HG02852 (cell line): ENCODE results near the gene SAT1.

Experiments used
- ATAC-seq: cut with Tn5 transposase; IDR thresholded peaks from one replicate; pipeline ENCODE4 v1.9.1; 2021; ENCODE audit warnings: mild to moderate bottlenecking, moderate library complexity; ENCODE audit not compliant: unreplicated experiment

Gene SAT1

GRCh38 chrX:23804578-23804977 is 21.6 kb downstream of the SAT1 start:
- ATAC-seq = no peak

DNA sequence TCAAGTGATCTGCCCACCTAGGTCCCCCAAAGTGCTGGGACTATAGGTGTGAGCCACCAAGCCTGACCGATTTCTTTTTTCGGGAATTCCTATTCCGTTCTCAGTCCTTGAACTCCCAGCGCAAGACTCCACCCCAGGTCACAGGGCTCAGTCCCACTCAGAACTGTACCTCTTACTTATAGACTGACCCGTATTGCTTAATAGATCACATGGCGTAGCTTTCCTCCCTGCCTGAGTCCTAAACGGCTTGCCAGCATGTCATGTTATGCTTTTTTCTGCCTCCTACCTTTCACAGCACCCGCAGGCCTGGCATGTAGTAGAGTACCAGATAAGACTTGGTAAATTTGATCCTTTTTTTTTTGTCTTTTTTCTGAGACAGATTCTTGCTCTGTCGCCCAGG is 22.4 kb downstream of the SAT1 start:
- no peak for ATAC-seq

- ATAC-seq = no peak
Measured at GRCh38 chrX:23810279-23810678, 27.3 kb downstream of the SAT1 start.

DNA sequence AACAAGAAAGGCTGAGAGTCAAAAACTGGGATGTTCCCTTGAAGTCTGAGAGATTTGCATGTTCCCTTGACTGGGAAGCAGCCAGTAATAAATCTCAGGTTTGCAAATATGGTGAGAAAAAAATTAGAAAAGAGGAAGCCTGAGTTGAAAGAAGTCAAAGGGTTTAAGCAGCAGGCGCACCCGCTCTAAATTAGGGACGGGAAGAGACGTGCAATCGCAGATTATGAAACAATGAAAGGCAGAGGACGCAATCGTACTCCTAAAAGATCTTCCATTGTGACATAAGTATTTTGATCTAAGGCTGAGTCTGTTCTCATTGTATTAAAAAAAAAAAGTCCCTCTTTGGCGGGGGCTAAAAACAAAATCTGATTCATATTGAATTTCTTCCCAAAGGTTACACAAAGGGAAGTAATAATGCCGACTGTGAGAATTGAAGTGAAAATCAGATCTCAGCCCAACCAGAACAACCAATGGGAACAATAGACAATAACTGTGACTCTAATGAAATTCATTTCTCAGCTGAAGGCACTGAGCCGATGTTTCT is 28.2 kb downstream of the SAT1 start:
- no peak for ATAC-seq

DNA sequence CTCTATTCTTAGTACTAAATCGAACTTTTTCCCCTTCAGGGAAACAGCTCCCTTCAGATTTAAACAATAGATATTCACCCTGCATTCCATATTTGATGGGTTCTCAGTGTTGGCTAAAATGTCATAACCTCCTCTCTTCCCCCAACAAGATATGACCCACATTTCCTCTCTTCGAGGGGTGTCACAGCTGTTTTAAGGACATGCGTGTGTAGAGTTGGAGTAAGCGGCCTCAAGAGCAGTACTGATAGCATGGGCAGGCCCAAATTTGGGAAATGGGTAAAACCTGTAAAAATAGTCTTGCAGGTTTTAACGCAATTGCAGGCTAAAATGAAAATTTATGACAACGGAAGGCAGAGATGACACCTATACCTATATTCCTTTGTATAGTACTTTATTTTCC is 28.7 kb downstream of the SAT1 start:
- no peak for ATAC-seq

DNA sequence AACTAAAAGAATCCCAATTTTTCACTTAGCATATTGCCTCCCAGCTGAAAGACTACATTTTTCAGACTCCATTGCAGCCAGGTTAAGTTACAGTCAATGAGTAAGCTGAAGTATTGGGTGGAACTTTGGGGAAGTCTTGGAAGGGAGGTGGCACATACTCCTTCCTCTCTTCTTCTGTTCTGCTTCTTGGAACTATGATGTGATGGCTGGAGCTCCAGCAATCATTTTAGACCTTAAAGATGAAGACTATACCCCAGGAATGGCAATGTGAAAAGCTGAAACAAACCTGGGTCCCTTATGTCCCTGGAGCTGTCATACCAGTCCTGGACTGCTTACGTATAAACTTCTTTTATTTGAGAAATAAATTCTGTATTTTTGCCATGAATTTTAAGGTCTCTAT is 30.8 kb downstream of the SAT1 start:
- no peak for ATAC-seq

GRCh38 chrX:23815376-23815775 is 32.4 kb downstream of the SAT1 start:
- no peak for ATAC-seq

GRCh38 chrX:23816179-23816578 is 33.2 kb downstream of the SAT1 start:
- ATAC-seq = no peak

GRCh38 chrX:23817979-23818336 is 35.0 kb downstream of the SAT1 start:
- no peak for ATAC-seq

DNA sequence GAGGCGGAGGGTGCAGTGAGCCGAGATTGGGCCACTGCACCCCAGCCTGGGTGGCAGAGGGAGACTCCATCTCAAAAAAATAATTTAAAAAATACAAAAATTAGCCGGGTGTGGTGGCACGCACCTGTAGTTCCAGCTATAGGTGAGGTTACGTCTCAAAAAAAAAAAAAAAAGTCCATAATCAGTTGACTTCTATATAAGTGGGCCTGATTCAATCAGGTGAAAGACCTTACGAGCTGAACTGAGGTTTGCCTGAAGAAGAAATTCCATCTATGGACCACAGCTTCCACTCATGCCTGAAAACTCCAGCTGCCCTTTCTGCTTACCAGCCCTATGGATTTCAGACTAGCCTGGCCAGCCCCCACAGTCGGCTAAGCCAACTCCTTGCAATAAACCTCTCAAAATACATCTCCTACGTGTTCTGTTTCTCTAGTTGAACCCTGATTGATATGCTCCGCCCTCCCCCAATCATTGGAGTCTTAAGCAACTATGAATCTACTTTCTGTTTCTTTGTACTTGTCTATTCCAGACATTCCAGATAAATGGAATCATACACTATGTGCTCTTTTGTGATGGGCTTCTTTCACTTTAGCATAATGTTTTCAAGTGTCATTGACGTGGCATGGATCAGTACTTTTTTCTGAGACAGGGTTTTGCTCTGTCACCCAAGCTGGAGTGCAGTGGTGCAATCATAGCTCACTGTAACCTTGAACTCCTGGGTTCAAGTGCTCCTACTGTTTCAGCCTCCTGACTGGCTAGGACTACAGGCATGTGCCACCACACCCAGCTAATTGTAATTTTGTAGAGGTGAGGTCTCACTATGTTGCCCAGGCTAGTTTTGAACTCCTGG is 36.6 kb downstream of the SAT1 start:
- ATAC-seq = no peak

GRCh38 chrX:23820235-23820782 is 37.3 kb downstream of the SAT1 start:
- ATAC-seq = no peak

DNA sequence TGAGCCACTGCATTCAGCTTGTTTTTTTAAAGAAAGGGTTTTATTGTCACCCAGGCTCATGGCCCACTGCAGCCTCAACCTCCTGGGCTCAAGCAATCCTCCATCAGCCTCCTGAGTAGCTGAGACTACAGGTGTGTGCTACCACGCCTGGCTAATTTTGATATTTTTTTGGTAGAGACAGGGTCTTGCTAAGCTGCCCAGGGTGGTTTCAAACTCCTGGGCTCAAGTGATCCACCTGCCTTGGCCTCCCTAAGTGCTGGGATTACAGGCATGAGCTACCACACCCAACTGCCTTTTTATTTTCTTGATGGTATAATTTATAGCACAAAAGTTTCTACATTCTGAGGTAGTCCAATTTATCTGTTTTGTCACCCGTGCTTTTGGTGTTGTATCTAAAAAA is 38.9 kb downstream of the SAT1 start:
- no peak for ATAC-seq

DNA sequence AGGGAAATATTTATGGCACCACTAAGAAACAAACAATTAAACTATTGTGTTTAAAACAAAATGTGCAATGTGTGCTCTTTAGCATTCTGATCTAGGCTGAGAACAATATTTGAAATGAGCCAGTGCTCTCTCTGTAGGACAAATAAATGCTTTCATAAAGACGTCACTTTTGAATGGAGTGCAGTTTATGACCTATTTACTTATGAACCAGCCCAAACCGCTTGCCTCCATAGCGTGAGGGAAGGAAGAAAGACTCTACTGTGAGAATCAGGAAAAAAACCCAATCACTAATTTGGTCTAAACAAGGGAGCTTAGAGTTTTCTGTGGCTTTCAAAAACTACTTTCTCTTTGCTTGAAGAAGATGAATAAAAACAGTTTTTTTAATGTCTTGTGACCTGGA is 39.4 kb downstream of the SAT1 start:
- ATAC-seq = no peak

DNA sequence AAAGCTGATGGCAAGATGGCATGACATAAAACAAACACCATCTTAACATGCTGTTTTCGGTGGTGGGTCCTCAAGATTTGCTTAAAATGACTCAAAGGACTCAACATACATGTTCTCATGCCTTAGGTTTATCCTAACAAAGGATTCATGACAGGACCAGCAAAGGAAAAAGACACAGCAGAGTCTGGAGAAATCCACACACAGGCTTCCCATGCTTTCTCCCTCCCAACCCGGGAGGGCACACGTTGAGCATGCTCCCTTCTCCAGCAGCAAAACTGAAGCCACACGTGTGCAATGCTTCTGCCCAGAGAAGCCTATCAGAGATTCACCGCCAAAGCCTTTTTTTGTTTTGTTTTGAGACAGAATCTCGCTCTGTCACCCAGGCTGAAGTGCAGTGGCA is 39.9 kb downstream of the SAT1 start:
- no peak for ATAC-seq

GRCh38 chrX:23825675-23826074 is 42.7 kb downstream of the SAT1 start:
- no peak for ATAC-seq

- ATAC-seq = no peak
Measured at GRCh38 chrX:23826216-23826615, 43.2 kb downstream of the SAT1 start.

DNA sequence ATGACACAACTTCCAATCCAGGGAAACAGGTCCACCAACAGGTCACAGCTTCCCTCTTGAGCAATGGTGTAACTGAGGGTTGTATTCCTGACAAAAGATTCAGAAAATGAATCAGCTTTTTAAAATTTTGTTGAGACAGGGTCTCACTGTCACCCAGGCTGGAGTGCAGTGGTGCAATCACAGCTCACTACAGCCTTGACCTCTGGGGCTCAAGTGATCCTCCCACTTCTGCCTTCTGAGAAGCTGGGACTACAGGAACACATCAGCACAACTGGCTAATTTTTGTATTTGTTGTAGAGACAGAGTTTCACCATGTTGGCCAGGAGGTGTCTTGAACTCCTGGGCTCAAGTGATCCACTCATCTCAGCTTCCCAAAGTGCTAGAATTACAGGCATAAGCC is 43.7 kb downstream of the SAT1 start:
- no peak for ATAC-seq

- ATAC-seq = no peak
Measured at GRCh38 chrX:23828881-23829280, 45.9 kb downstream of the SAT1 start.

DNA sequence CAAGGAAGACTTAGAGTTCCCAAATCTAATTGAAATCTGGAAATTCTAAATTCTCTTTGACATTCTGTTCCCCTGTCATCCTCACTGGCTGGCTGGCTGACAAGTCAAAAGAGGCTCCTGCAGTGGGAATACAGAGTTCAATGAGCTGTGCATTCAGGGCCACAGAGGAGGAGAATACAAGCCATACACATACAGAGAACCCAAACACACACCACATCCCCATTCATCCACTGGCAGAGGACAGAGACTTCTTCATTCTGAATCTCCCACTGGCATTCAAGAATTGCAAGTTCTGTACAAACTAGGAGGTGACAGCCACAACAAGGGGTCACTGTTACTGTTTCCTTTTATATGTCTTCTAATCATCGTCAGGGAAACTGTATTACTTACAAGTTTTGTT is 49.7 kb downstream of the SAT1 start:
- no peak for ATAC-seq
